ENCODE measurements around the gene PRPF18.

Gene PRPF18

DNA sequence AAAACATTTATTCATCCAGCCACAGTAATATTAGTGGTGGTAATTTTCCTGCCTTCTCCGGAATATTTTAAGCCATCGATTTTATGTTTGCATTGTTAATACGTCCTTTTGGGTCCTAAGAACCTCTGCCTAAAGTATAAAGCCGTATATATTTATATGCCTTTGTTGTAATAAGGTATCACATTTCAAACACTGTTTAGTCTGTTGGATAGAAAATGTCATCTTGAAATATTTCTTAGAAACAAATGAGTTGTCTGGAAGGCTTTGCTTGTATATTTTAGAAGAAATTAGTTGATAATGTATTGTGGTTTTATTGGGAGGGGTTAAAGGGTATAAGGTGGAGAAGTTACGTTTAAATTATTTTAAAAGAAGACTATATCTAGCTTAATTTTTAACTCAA lies 11.1 kb downstream of the PRPF18 start:
- H4K20me1 ChIP-seq (ENCODE audit: insufficient read depth, low read length): no peaks in the 10 kb centered on the region
- H2AFZ ChIP-seq (ENCODE audit: low read length): no peak overlapping the region
- TF ChIP-seq EZH2 (optimal IDR thresholded peaks at IDR 0.05; ENCODE audit: low read depth, low read length) (no peak), EZH2phosphoT487 (IDR thresholded peaks at IDR 0.05; ENCODE audit: low read length) (no peak), CTCF (IDR thresholded peaks at IDR 0.05; ENCODE audit: low read length) (no peak)
- no peak overlapping the region for H3K9ac ChIP-seq (ENCODE audit: low read length)
- H3K9me2 ChIP-seq (replicated peaks; ENCODE audit: insufficient read depth, low read length): no peaks in the 10 kb centered on the region
- no peak overlapping the region for H3K27ac ChIP-seq (ENCODE audit: low read length)
- H3K4me1 ChIP-seq (ENCODE audit: low read length): no peaks in the 10 kb centered on the region
- H3K36me3 ChIP-seq (replicated peaks; ENCODE audit: insufficient read depth, low read length): 0 out of 2 replicates have a peak, but pooled peaks cover 4% of the 10 kb centered on the region
- H3K79me2 ChIP-seq (ENCODE audit: low read length): peaks cover 32% of the 10 kb centered on the region
- no peak overlapping the region for H3K4me2 ChIP-seq (ENCODE audit: low read depth, low read length)
- no peak overlapping the region for H3K4me3 ChIP-seq (ENCODE audit: low read length)
- H3F3A ChIP-seq (ENCODE audit: insufficient read depth, low read length): no peaks in the 10 kb centered on the region
- no peaks in the 10 kb centered on the region for H3K27me3 ChIP-seq (replicated peaks; ENCODE audit: insufficient read depth, low read length)
- no peak for DNase-seq
- H3K9me3 ChIP-seq (replicated peaks; ENCODE audit: insufficient read depth, low read length): no peaks in the 10 kb centered on the region

- no peak overlapping the region for H3K4me2 ChIP-seq (ENCODE audit: low read depth, low read length)
- no peak overlapping the region for H2AFZ ChIP-seq (ENCODE audit: low read length)
- no peaks in the 10 kb centered on the region for H3K27me3 ChIP-seq (replicated peaks; ENCODE audit: insufficient read depth, low read length)
- H3K4me1 ChIP-seq (ENCODE audit: low read length): 0 out of 2 replicates have a peak, but pooled peaks cover 5% of the 10 kb centered on the region
- H3K27ac ChIP-seq (ENCODE audit: low read length): no peak overlapping the region
- no peaks in the 10 kb centered on the region for H4K20me1 ChIP-seq (ENCODE audit: insufficient read depth, low read length)
- TF ChIP-seq EZH2phosphoT487 (IDR thresholded peaks at IDR 0.05; ENCODE audit: low read length) (no peak), CTCF (IDR thresholded peaks at IDR 0.05; ENCODE audit: low read length) (no peak), EZH2 (optimal IDR thresholded peaks at IDR 0.05; ENCODE audit: low read depth, low read length) (no peak)
- H3K4me3 ChIP-seq (ENCODE audit: low read length): no peak overlapping the region
- H3K9ac ChIP-seq (ENCODE audit: low read length): no peak overlapping the region
- no peaks in the 10 kb centered on the region for H3K79me2 ChIP-seq (ENCODE audit: low read length)
- no peaks in the 10 kb centered on the region for H3F3A ChIP-seq (ENCODE audit: insufficient read depth, low read length)
- H3K9me2 ChIP-seq (replicated peaks; ENCODE audit: insufficient read depth, low read length): no peaks in the 10 kb centered on the region
- no peak for DNase-seq
- no peaks in the 10 kb centered on the region for H3K9me3 ChIP-seq (replicated peaks; ENCODE audit: insufficient read depth, low read length)
- 0 out of 2 replicates have a peak, but pooled peaks cover 4% of the 10 kb centered on the region for H3K36me3 ChIP-seq (replicated peaks; ENCODE audit: insufficient read depth, low read length)
Observed at GRCh38 chr10:13604357-13605040, 17.7 kb downstream of the PRPF18 start.

DNA sequence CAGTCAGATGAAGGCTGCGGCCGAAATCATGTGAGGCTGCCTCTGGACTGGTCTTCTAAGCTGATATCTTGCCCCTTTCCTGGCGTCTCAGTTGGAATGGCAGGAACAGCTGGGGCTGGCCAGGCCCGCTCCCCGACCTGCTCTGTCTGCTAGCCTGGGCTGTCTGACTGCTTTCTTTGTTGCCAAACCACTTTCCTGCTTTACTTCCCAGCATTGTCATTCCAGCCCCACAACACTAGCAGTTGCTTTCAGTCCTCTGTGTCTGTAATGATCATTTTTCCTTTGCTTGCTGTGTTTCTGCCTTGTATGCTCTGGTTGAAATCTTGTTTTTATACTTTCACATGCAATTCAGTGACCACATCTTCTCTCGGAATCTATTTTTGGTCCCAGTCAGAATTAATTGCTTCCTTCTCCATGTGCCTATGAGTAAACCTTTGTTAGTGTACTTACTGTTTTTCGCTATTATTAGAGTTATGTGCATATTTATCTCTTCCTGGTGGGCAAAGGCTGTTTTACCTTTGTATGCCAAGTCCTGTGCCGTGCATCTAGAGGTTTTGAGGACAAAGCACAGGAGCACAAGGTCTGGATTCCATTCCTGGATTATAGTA lies 21.6 kb downstream of the PRPF18 start:
- Histone ChIP-seq H2AFZ (ENCODE audit: low read length) (no peak overlapping the region), H3K27ac (ENCODE audit: low read length) (no peak overlapping the region), H3K4me3 (ENCODE audit: low read length) (no peak overlapping the region), H3K79me2 (ENCODE audit: low read length) (no peaks in the 10 kb centered on the region), H3F3A (ENCODE audit: insufficient read depth, low read length) (no peaks in the 10 kb centered on the region), H4K20me1 (ENCODE audit: insufficient read depth, low read length) (no peaks in the 10 kb centered on the region), H3K9ac (ENCODE audit: low read length) (no peak overlapping the region), H3K9me2 (replicated peaks; ENCODE audit: insufficient read depth, low read length) (no peaks in the 10 kb centered on the region), H3K9me3 (replicated peaks; ENCODE audit: insufficient read depth, low read length) (no peaks in the 10 kb centered on the region), H3K36me3 (replicated peaks; ENCODE audit: insufficient read depth, low read length) (peaks cover 12% of the 10 kb centered on the region), H3K4me2 (ENCODE audit: low read depth, low read length) (no peak overlapping the region), H3K27me3 (replicated peaks; ENCODE audit: insufficient read depth, low read length) (no peaks in the 10 kb centered on the region), H3K4me1 (ENCODE audit: low read length) (0 out of 2 replicates have a peak, but pooled peaks cover 5% of the 10 kb centered on the region)
- no peak for TF ChIP-seq EZH2 (optimal IDR thresholded peaks at IDR 0.05; ENCODE audit: low read depth, low read length)
- no peak for TF ChIP-seq CTCF (IDR thresholded peaks at IDR 0.05; ENCODE audit: low read length)
- no peak for TF ChIP-seq EZH2phosphoT487 (IDR thresholded peaks at IDR 0.05; ENCODE audit: low read length)
- DNase-seq: no peak
